ENCODE measurements around the gene C6orf52.

Gene C6orf52

GRCh38 chr6:10685092-10685915 lies 9.1 kb downstream of the C6orf52 start:
- no peak overlapping the region for H3K4me3 ChIP-seq (replicated peaks; ENCODE audit: low read depth, low read length)
- DNase-seq (ENCODE audit: extremely low read depth, low read depth) = no peak
- TF ChIP-seq CTCF (IDR thresholded peaks at IDR 0.05; ENCODE audit: low read depth, low read length, missing control alignments) = no peak

- TF ChIP-seq CTCF (IDR thresholded peaks at IDR 0.05; ENCODE audit: low read depth, low read length, missing control alignments) = no peak
- DNase-seq (ENCODE audit: extremely low read depth, low read depth) = no peak
- no peak overlapping the region for H3K4me3 ChIP-seq (replicated peaks; ENCODE audit: low read depth, low read length)
Measured at GRCh38 chr6:10684618-10685017, 9.8 kb downstream of the C6orf52 start.

DNA sequence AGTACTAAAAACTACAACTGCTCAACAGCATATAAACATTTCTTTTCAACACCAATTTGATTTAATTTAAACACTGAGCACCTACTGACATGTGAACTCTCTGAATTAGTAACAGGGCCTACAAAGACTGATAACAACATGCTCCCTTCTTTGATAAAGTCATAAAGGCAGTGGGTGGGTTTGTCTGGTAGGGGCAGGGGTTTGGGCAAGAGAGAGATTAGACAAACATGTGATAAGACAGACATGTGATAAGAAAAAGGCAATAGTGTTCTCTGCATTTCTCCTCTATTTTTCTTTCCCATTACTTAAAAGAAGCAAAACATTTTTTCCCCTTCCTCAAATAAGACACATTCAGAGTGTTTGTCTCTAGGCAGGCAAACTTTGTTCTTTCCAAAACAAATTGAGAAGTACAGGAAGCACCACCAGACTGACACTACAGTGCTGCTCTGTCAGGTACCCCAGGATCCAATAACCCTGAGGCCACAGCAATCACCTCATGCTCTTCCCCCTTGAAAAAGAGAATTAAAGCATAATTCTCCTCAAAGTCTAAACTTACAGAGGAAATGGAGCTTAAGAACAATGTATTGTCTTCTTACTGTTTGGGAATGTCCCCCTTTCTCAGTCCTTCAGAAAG lies 11.9 kb downstream of the C6orf52 start:
- DNase-seq (ENCODE audit: extremely low read depth, low read depth) = no peak
- no peak for TF ChIP-seq CTCF (IDR thresholded peaks at IDR 0.05; ENCODE audit: low read depth, low read length, missing control alignments)

GRCh38 chr6:10681795-10682194 lies 12.6 kb downstream of the C6orf52 start:
- DNase-seq (ENCODE audit: extremely low read depth, low read depth) = no peak
- no peak for TF ChIP-seq CTCF (IDR thresholded peaks at IDR 0.05; ENCODE audit: low read depth, low read length, missing control alignments)
- no peak overlapping the region for H3K4me3 ChIP-seq (replicated peaks; ENCODE audit: low read depth, low read length)

More for the DNA sequence above, 11.9 kb downstream of the C6orf52 start:
- H3K4me3 ChIP-seq (replicated peaks; ENCODE audit: low read depth, low read length) = no peak overlapping the region

- DNase-seq (ENCODE audit: extremely low read depth, low read depth) = no peak
- no peak for TF ChIP-seq CTCF (IDR thresholded peaks at IDR 0.05; ENCODE audit: low read depth, low read length, missing control alignments)
- no peak overlapping the region for H3K4me3 ChIP-seq (replicated peaks; ENCODE audit: low read depth, low read length)
Measured at GRCh38 chr6:10678456-10678855, 16.0 kb downstream of the C6orf52 start.

- DNase-seq (ENCODE audit: extremely low read depth, low read depth) = no peak
- no peak overlapping the region for H3K4me3 ChIP-seq (replicated peaks; ENCODE audit: low read depth, low read length)
- no peak for TF ChIP-seq CTCF (IDR thresholded peaks at IDR 0.05; ENCODE audit: low read depth, low read length, missing control alignments)
Measured at GRCh38 chr6:10676403-10676802, 18.0 kb downstream of the C6orf52 start.

All from HFF-Myc (cell line).